Smooth muscle cell (in vitro differentiated cells): Measurements from ENCODE around the gene SLN. TPM values are rescaled to one million over a fixed set of nuclear protein-coding genes. Genes with fewer than 3 reads are reported as not detected.
A peak's percentile ranks its signal among the peaks of the same experiment; 100 is the strongest.

Source experiments
- DNase-seq: peaks from one replicate; lab custom pipeline; 2025; ENCODE audit not compliant: unreplicated experiment; lab: John Stamatoyannopoulos, UW
- H2AFZ ChIP-seq: fragments of 200-600 bp; sonication (generic); 2 replicates; pipeline ENCODE4 v1.6.0; 2016; ENCODE audit warnings: antibody characterized with exemption, low read depth, mild to moderate bottlenecking
- H3F3A ChIP-seq: fragments of 200-600 bp; sonication (generic); 2 replicates; pipeline ENCODE4 v1.6.0; 2017; ENCODE audit warnings: antibody characterized with exemption, low read depth
- H3K27ac ChIP-seq: fragments of 200-600 bp; sonication (generic); 2 replicates; pipeline ENCODE4 v1.5.1; 2016; ENCODE audit warnings: low read depth, mild to moderate bottlenecking
- H3K27me3 ChIP-seq: fragments of 200-600 bp; sonication (generic); 2 replicates; pipeline ENCODE4 v1.6.1; 2016; ENCODE audit warnings: low read depth, mild to moderate bottlenecking
- H3K36me3 ChIP-seq: fragments of 200-600 bp; sonication (generic); 2 replicates; pipeline ENCODE4 v1.5.1; 2016; ENCODE audit warnings: low read depth
- H3K4me1 ChIP-seq: fragments of 200-600 bp; sonication (generic); 2 replicates; pipeline ENCODE4 v1.5.1; 2016; ENCODE audit warnings: low read depth
- H3K4me2 ChIP-seq: fragments of 200-600 bp; sonication (generic); 2 replicates; pipeline ENCODE4 v1.6.0; 2016; ENCODE audit warnings: mild to moderate bottlenecking
- H3K4me3 ChIP-seq: fragments of 200-600 bp; sonication (generic); 2 replicates; pipeline ENCODE4 v1.5.1; 2016; ENCODE audit warnings: mild to moderate bottlenecking
- H3K79me2 ChIP-seq: fragments of 200-600 bp; sonication (generic); 2 replicates; pipeline ENCODE4 v1.6.0; 2016; ENCODE audit warnings: low read depth, mild to moderate bottlenecking
- H3K9ac ChIP-seq: fragments of 200-600 bp; sonication (generic); 2 replicates; pipeline ENCODE4 v1.6.0; 2016; ENCODE audit warnings: low read depth
- H3K9me3 ChIP-seq: fragments of 200-600 bp; sonication (generic); replicated peaks from 2 replicates; pipeline ENCODE4 v1.5.1; 2016; ENCODE audit warnings: low read depth
- H4K20me1 ChIP-seq: fragments of 200-600 bp; sonication (generic); 2 replicates; pipeline ENCODE4 v1.6.0; 2016; ENCODE audit warnings: low read depth
- CTCF ChIP-seq: fragments of 200-600 bp; sonication (generic); IDR thresholded peaks from 2 replicates; pipeline ENCODE4 v1.5.1; 2017; ENCODE audit warnings: borderline replicate concordance, mild to moderate bottlenecking, antibody characterized with exemption; ENCODE audit not compliant: insufficient read depth, poor library complexity, severe bottlenecking
- WGBS: methylation state at CpG from one replicate; pipeline ENCODE4 v1.1.7; 2016; ENCODE audit warnings: low lambda C conversion rate; 5-methylcytosine and 5-hydroxymethylcytosine counted together
- polyA plus RNA-seq: library from polyadenylated mRNA; unstranded; fragments of >200 nt; fragmentation: Nextera tagmentation; extraction: Ambion mirVana; gene quantifications from 2 replicates; pipeline ENCODE4 v1.2.1, GENCODE V29; 2016
- total RNA-seq: library from RNA; depleted of rRNA; stranded (reverse); fragments of >200 nt; gene quantifications from 2 replicates; pipeline ENCODE4 v1.2.3, GENCODE V29; 2014

The SLN gene
- total and polyA plus RNA-seq, 2 experiments from 2014 or later, result 0.82 TPM; not detected in 1

- DNase-seq, result no peak
- H3K27ac ChIP-seq, result peak overlapping the region; percentile 86
These were observed 15.7 kb downstream of the SLN start for GRCh38 chr11:107696140-107696539.

DNA sequence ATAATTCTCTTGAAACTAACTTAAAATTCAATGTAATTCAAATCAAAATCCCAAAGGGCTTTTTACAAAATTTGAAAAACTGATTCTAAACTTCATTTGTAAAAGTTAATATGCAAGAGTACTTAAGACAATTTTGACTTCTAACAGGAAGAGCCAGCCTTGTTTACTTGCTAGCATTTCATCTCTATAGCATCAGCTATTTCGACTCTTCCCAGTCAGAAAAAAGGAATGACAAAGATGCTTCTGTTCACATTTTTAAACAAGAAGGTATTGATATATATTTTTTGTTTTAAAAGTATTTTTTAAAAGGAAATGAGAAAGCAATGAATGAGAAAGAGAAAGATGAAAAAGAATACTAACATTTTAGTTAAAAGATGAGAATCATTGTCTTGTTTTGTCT lies 16.4 kb downstream of the SLN start:
- DNase-seq, result no peak
- peaks cover 8% of the 10 kb centered on the region for H3K4me1 ChIP-seq
- H2AFZ ChIP-seq, result no peak overlapping the region
- no peak overlapping the region for H3K4me3 ChIP-seq
- no peak overlapping the region for H3K9ac ChIP-seq
- 47% methylated on average over 1 of the region's 1 CpG for WGBS
- H3K27ac ChIP-seq, result peak overlapping the region; percentile 86
- peaks cover 8% of the 10 kb centered on the region for H3F3A ChIP-seq
- no peak for TF ChIP-seq CTCF
- no peaks in the 10 kb centered on the region for H3K36me3 ChIP-seq
- no peaks in the 10 kb centered on the region for H3K27me3 ChIP-seq
- no peak overlapping the region for H3K4me2 ChIP-seq
- H3K79me2 ChIP-seq, result no peaks in the 10 kb centered on the region
- no peaks in the 10 kb centered on the region for H4K20me1 ChIP-seq
- no peaks in the 10 kb centered on the region for H3K9me3 ChIP-seq

More at GRCh38 chr11:107696140-107696539, 15.7 kb downstream of the SLN start:
- Histone ChIP-seq H2AFZ (no peak overlapping the region), H3F3A (peaks cover 5% of the 10 kb centered on the region), H3K27me3 (no peaks in the 10 kb centered on the region), H3K9ac (no peak overlapping the region), H3K4me2 (peak overlapping the region; percentile 14), H4K20me1 (no peaks in the 10 kb centered on the region), H3K79me2 (no peaks in the 10 kb centered on the region), H3K36me3 (no peaks in the 10 kb centered on the region), H3K4me1 (peaks cover 8% of the 10 kb centered on the region), H3K4me3 (no peak overlapping the region), H3K9me3 (no peaks in the 10 kb centered on the region)
- 4% methylated on average over 1 of the region's 1 CpG for WGBS
- no peak for TF ChIP-seq CTCF

- 21% methylated on average over 3 of the region's 3 CpGs for WGBS
- Histone ChIP-seq H3K4me1 (peaks cover 8% of the 10 kb centered on the region), H3K4me3 (no peak overlapping the region), H3K9me3 (no peaks in the 10 kb centered on the region), H2AFZ (peak overlapping the region; percentile 2), H3F3A (peaks cover 9% of the 10 kb centered on the region), H3K36me3 (no peaks in the 10 kb centered on the region), H3K27ac (peak overlapping the region; percentile 80), H3K9ac (no peak overlapping the region), H3K79me2 (no peaks in the 10 kb centered on the region), H3K27me3 (no peaks in the 10 kb centered on the region), H4K20me1 (no peaks in the 10 kb centered on the region), H3K4me2 (peak overlapping the region; percentile 75)
- TF ChIP-seq CTCF, result no peak
- DNase-seq, result no peak
These were observed 20.7 kb downstream of the SLN start for GRCh38 chr11:107691000-107691750.
